GM10847 (cell line): ENCODE data around the gene BAK1.

Experiments
- POLR2A ChIP-seq: IDR thresholded peaks from 2 replicates; pipeline ENCODE4 v1.6.1; 2011; ENCODE audit not compliant: insufficient read length; ENCODE audit errors: extremely low read depth

BAK1 gene

DNA sequence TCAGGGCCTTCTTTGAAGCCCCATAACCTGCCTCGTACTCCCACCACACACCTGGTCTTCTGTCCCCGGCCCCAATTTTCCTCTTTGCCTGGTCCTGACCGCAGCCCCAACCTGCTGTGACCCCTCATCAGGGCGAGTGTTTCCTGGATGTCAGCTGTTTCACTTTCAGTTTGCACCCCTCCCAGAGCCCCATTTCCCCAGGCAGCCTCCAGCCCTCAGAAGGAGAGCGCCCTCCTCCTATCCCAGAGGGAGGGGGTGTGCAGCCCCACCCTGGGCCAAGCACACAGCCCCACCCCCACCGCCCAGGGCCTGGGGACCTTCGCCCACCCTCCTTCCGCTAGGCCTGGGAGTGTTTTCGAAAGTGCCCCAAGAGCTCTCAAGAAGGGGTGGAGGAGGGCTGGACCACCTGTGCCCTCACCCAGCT lies 1.5 kb downstream of the BAK1 start:
- no peak for TF ChIP-seq POLR2A

DNA sequence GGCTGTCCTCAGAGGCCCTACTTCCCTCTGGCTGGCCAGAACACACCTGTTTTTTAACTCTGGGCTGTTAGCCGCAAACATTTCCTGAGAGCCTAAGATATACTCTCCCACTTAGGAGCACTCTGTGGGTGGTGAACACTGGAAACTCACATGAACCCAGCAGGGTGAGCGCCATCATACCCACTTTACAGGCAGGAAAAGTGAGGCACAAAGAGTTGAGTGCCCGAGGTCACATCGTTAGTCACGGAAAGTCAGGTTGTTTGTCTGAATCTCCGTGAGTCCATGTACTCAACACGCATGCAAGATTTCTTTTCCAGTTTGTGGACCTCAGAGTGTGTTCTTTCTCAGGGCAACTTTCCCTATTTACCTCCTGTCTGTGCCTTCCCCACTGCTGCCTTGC lies 1.9 kb downstream of the BAK1 start:
- no peak for TF ChIP-seq POLR2A

DNA sequence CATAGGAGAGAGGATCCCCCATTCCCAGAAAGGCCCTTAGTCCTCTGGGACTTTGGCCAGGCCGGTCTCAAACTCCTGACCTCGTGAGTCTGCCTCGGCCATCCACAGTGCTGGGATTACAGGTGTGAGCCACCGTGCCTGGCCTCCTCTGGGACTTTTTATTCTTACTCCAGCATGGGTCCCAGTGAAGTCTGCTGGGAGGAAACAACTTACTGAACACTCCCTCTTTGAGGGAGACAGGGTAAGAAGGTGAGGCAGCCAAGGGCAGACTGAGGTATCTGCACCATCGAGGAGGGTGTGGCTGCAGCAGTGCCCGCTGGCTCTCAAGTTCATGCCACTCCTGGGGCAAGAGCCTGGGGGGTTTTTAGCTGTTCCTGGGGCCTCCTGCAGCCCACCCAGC lies 2.4 kb downstream of the BAK1 start:
- TF ChIP-seq POLR2A: no peak

DNA sequence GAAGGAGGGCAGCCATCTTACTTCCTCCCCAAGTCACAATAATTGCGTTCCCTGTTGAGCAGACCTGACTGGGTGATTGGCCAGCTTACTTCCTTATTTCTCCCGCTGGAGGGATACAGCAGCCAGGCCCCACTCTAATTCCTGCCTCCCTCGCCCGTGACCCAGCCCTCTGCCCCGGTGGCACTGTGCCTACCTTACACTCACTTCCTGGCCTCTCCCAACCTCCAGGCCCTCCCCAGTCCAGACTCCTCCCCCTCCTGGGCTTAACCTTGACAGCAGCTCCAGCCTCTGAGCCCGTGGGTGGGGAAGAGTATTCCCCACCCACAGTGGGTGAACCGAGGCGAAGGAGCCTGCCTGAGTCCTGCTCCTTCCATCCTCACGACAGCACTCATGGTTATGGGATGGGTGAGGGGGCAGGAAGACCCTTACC lies 3.0 kb downstream of the BAK1 start:
- no peak for TF ChIP-seq POLR2A

DNA sequence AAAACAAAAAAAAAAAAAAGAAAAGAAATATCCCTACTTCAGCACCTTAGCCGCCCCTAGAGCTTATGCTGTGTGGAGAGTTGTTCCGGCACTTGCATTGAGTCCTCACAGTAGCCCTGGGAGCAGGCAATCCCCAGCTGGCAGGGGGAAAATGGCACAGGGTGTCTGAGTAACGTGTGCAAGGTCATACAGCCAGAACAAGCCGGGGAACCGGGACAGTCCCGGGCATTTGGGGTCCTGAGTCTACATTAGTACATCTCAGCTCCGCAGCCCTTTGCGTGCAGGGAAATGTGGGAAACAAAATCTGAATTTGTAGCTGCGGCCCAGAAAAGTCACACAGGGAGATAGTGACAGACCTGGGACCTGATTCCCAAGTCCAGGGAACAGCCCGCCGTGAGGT lies 3.4 kb downstream of the BAK1 start:
- TF ChIP-seq POLR2A: no peak

DNA sequence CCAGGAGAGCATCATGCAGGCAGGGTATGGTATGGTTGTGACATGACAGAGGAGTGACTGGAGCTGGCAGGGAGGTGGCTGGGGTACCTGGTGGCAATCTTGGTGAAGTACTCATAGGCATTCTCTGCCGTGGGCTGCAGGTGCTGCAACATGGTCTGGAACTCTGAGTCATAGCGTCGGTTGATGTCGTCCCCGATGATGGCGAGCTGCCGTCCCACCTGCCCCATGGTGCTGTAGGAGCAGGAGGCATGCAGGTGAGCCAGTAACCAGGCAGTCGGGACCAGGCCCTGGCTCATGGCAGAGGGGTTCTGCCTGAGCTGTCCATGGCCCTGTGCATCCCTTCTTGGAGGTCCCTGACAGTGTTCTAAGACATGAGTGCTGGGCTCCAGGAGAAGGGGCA lies 4.9 kb downstream of the BAK1 start:
- no peak for TF ChIP-seq POLR2A

DNA sequence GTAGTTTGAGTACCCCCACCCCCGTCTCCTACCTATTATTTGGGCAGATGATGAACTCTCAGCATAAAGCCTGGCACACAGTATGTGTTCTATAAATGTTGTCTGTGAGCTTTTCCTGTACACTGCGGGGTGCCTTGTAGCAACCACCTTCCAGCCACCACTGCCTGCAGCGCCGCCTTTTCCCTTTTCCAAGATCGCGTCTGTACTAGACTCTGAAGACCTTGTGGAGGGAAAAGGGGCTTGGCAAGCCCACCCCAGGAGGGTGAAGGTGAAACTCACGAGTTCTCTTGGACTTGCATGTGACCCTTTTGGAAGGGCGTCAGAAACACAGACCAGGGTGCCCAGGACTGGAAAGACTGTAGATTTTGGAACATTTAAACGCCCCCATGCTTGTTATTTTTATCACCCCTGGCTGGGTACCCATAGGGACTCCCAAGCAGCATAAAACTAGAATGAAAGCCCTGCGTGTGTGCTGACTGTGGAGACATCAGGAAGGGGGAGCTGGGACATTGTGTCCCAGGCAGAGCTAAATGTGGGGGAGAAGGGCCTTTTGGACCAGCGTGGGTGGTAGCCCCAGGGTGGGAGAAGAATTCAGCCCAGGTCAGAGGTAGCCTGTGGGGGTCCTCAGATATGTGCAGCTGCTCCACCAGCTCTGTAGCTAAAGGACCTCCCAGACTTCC lies 8.3 kb downstream of the BAK1 start:
- no peak for TF ChIP-seq POLR2A

DNA sequence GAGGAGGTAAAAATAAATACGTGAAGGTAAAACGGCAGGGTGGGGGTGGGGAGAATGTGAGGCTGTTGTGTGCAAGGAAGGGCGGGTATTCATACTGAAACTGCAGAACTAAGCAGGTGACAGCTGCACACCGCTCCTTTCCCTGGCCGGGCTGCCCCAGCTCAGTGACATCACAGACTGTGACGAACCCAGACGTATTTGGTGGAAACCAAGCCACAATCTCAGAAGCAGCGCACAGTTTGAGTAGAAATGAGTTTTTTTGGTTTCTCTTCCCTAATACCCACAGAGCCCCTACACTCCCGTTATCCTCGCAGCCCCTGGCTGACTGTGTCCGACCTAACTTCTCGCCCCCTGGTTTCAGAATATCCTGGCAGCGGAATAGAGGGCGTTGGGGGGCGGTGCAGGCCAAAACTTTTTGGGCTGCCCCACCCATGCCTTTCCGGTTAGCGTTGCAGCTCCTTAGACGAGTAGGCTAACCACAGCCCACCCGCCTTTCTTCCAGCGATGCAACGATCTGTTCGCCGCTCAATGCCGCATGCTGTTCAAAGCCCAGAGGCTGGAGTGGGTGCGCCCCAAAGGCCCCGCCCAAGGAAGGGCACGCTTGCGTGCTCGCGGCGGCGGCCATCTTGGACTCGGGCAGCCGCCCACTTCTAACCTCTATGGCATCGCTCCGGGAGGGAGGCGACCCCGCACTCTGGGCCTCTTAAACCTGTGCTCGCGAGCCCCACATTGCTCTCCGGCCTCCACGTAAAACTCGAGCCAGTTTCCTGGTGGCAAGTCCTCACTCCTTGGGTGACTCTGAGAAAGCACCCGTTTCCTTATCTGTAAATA lies 9.1 kb downstream of the BAK1 start:
- peak; percentile 70 for TF ChIP-seq POLR2A

DNA sequence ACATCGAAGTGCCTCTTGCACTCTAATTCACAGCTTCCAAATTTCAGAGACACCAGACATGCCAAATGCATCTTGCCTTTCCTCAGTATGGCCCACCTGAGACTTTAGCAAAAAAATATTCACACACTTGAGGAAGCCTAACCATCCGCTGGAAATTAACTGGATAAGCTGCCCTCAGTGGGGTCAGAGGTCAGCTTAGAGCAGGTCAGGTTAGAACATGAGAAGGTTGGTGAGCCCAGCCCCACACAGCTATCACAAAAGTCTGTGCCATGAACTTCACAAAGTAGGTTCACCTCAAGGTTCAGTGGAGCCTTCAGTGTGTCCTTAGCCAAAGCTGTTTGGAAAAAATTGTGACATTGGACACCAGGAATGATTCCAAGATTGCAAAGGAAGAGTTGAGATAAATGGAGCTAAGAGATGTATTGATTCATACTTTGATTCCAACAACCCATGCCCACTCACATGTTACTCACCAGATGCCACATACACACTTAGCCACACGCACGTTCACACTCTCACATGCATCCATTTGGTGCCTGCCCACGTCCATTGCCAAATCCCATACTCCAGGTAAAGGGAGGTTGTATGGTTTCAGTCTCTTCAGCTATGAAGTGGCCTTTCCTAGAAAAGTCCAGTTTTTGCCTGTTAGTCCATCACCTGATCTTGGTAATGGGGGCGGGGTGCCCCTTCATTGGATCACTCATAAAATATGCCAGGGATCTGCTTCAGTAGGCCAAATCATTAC lies 11.1 kb downstream of the BAK1 start:
- TF ChIP-seq POLR2A: no peak

DNA sequence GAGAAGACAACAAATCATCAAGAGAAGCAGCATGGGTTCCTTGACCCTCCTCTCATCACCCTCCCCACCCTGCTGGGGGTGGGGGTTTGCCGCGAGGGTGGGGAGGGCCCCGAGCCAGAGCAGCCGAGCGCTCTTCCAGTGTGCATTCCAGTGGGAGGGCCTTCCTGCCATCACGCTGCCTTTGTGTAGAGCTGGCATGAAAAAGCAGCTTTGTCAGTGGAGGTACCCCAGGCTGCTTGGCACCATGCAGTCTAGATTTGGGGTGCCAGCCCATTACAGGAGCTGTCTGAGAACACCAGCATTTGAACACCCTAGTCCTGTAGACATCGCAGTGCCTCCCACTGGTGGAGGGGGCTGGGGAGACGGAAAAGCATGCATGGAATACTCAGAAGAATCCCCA lies 12.2 kb downstream of the BAK1 start:
- no peak for TF ChIP-seq POLR2A

DNA sequence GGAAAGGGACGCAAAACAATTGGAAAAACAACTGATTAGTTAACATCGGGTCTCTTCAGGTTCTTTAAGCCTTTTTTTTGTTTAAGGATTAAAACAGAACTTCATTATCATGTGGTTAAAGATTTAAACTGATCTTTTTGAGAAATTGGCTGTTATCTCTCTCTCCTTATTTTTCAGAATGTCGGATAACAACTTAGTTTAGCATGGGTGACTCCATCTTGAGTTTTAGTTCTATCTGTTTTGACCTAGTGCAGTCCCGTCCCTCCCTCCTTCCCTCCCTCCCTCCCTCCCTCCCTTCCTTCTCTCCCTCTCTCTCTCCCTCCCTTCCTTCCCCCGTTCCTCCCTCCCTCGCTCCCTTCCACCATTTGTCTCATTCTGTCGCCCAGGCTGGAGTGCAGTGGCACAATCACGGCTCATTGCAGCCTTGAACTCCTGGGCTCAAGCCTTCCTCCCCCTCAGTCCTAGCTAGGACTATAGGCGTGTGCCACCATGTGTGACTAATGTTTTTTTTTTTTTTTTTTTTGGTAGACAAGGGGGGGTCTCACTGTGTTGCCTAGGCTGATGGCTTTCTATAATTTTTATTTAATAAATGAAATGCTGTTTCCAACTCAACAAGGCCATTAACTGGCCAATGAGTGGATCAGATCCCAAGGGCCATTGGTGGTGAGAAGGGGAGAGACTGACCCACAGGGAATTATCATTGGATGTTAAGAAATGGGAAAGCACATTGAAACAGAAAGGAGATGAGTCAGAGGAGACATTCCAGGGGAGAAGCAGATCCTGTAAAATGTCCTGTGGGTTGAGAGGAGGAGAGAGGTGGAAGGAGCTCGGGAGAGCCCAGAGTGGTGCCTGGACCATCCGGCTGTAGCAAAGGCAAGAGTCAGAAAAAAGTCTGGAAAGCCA lies 13.6 kb downstream of the BAK1 start:
- no peak for TF ChIP-seq POLR2A

DNA sequence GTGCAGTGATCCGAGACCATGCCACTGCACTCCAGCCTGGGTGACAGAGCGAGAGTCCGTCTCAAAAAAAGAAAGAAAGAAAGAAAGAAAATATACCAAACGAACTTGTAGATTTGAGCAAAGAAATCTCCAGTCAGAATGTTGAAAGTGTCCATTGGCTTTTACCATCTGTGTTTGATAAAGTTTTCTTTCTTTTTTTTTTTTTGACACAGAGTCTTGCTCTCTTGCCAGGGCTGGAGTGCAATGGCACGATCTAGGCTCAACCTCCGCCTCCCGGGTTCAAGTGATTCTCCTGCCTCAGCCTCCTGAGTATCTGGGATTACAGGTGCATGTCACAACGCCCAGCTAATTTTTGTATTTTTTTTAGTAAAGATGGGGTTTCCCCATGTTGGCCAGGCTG lies 21.3 kb downstream of the BAK1 start:
- TF ChIP-seq POLR2A: no peak

DNA sequence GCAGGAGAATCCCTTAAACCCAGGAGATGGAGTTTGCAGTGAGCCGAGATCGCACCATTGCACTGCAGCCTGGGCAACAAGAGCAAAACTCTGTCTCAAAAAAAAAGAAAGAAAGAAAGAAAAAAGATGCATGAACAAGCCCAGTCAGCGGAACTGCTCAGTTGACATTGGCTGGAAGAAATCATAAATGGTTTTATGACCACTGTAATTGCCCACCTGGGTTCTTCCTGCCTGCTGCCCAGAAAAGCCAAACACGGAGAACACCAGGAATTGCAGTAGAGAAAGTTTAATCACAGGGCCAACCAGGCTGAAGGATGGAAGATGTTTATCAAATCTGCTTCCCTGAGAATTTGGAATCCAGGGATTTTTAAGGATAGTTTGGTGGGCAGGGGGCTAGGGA lies 22.7 kb downstream of the BAK1 start:
- TF ChIP-seq POLR2A: no peak

DNA sequence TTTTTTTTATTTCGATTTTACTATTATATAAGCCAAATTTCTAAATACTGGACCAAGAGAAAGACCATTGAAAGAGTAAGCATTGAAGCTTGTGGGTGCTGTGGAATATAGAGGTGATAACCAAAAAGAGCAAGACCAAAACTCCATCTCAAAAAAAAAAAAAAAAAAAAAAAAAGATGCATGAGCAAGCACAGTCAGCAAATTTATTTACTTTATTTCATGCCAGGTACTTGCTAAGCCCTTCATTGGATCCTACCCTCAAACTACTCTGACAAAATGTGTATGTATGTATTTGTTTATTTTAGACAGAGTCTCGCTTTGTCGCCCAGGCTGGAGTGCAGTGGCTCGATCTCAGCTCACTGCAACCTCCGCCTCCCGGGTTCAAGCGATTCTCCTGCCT lies 27.8 kb downstream of the BAK1 start:
- TF ChIP-seq POLR2A: no peak

DNA sequence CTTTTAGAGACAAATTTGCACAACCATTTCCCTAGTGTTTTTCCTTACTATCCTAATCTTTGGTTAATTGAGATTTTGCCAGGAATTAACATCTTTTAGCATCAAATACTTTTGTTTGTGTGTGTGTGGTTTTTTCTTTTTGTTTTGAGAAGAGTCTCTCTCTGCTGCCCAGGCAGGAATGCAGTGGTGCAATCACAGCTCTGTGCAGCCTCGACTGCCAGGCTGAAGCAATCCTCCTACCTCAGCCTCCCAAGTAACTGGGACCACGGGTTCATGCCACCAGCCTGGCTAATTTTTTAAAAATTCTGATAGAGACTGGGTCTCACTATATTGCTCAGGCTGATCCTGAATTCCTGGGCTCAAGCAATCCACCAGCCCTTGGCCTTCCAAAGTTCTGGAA lies 28.5 kb downstream of the BAK1 start:
- TF ChIP-seq POLR2A: no peak

DNA sequence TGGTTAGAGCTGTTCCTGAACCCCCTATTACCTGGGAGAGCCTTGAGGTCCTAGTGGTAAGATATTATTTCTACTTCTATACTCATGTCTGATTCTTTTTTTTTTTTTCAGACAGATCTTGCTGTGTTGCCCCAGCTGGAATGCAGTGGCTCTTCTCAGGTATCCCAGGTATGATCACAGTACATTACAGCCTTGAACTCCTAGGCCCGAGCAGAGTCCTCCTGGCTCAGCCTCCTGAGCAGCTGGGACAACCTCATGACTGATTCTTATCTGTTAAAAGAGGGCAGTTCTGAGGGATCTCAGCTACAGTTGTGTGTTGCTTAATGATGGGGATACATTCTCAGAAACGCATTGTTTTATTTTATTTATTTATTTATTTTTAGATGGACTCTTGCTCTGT lies 30.2 kb downstream of the BAK1 start:
- TF ChIP-seq POLR2A: no peak

DNA sequence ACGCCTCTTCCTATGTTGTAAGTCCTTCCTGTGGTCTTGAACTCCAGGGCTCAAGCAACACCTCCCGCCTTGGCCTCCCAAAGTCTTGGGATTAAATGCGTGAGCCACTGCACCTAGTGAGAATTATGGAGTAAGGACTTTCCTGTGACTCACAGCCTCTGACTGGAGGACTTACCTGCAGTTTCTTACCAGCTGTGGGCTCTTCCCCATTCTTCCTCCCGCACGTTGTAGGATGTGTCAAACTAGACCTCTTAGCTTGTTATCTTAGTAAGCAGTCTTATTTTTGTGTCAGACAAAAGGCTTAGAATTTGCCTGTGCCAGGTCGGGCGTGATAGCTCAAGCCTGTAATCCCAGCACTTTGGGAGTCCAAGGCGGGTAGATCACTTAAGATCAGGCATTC lies 30.9 kb downstream of the BAK1 start:
- no peak for TF ChIP-seq POLR2A
